Renal pelvis (tissue), 4 donors: ENCODE measurements around the gene MGRN1. TPM values are rescaled to one million over a fixed set of nuclear protein-coding genes. Genes with fewer than 3 reads are reported as not detected.

Experiments used
- DNase-seq: peaks from one replicate; pipeline ENCODE4 v3.0.0-alpha.2; 2013
- polyA plus RNA-seq, 3 donors: library from polyadenylated mRNA; unstranded; fragments of 120-200 nt; gene quantifications; one replicate each; pipeline ENCODE4 v1.2.1, GENCODE V29; 2013; ENCODE audit not compliant: insufficient read length in 3 of 3

MGRN1 gene
- polyA plus RNA-seq, 3 donors: 52.3 to 70.1 (median 63.2) TPM

GRCh38 chr16:4601036-4601863 lies 23.4 kb upstream of the MGRN1 start:
- DNase-seq: no peak

GRCh38 chr16:4601864-4602186 lies 22.8 kb upstream of the MGRN1 start:
- no peak for DNase-seq

GRCh38 chr16:4602331-4602730 lies 22.3 kb upstream of the MGRN1 start:
- DNase-seq: no peak

GRCh38 chr16:4603624-4604170 lies 20.9 kb upstream of the MGRN1 start:
- no peak for DNase-seq

GRCh38 chr16:4604401-4604800 lies 20.2 kb upstream of the MGRN1 start:
- no peak for DNase-seq

- no peak for DNase-seq
These were observed 18.3 kb upstream of the MGRN1 start for GRCh38 chr16:4606354-4606753.

- no peak for DNase-seq
These were observed 16.6 kb upstream of the MGRN1 start for GRCh38 chr16:4607841-4608703.

GRCh38 chr16:4608704-4608980 lies 16.0 kb upstream of the MGRN1 start:
- DNase-seq: no peak

- DNase-seq: no peak
These were observed 15.2 kb upstream of the MGRN1 start for GRCh38 chr16:4609200-4610010.

- no peak for DNase-seq
These were observed 14.3 kb upstream of the MGRN1 start for GRCh38 chr16:4610011-4611005.

- no peak for DNase-seq
These were observed 13.1 kb upstream of the MGRN1 start for GRCh38 chr16:4611337-4612021.

GRCh38 chr16:4612474-4612931 lies 12.1 kb upstream of the MGRN1 start:
- no peak for DNase-seq

- no peak for DNase-seq
These were observed 11.5 kb upstream of the MGRN1 start for GRCh38 chr16:4612977-4613635.

- DNase-seq: peak; percentile 46
These were observed 10.7 kb upstream of the MGRN1 start for GRCh38 chr16:4613636-4614570.

GRCh38 chr16:4614571-4615383 lies 9.8 kb upstream of the MGRN1 start, which contains the start of gene UBALD1:
UBALD1 (minus strand) TSS chr16:4614888; CDS start chr16:4614797, 91 bp downstream.
- peak; percentile 83 for DNase-seq

GRCh38 chr16:4615384-4616046 lies 9.1 kb upstream of the MGRN1 start:
- no peak for DNase-seq
